Measurements from ENCODE around the gene ITGA3.

DNA sequence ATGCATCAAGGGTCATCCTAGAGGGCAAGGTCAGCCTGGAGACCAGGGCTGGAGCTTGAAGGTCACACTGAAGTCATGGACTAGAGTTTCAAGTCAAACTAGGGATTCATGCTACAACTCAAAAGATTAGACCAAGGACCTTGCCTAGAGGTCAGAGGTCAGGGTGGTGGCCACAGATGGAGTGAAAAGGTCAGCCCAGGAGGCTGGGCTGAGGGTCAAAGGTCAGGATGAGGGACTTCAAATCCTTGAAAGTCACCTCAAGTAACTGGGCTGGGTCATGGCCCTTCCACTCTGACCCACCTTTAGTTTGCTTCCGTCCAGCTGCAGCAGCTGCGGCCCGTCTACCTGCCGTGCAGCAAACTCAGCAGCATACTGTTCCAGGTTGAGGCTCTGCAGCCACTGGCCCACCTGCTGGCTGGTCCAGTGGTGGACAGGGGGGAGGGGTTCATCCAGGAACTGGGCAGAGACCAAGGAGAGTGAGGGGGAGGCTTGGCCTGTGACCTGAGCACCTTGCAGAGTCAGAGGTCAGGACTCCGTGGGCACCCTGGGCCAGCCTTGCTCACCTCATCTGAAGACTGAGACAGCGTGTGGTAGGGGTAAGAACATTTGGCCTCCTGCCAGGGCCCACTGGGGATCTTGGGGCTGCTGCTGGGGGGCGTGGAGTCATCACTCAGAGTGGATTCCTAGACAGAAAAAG is 57.9 kb downstream of the ITGA3 start:
- TF ChIP-seq CTCF (IDR thresholded peaks at IDR 0.05) (no peak), POLR2A (IDR thresholded peaks at IDR 0.05) (no peak)
